Activated CD8-positive, alpha-beta memory T cell treated with anti-CD3 and anti-CD28 coated beads for 4 hours (primary cell): ENCODE measurements around the gene ZSCAN21.

Source experiments
- DNase-seq, 2 donors: peaks; one replicate each; pipeline ENCODE4 v3.0.0-alpha.2; 2020; ENCODE audit warnings: low read depth in 2 of 2

The ZSCAN21 gene

DNA sequence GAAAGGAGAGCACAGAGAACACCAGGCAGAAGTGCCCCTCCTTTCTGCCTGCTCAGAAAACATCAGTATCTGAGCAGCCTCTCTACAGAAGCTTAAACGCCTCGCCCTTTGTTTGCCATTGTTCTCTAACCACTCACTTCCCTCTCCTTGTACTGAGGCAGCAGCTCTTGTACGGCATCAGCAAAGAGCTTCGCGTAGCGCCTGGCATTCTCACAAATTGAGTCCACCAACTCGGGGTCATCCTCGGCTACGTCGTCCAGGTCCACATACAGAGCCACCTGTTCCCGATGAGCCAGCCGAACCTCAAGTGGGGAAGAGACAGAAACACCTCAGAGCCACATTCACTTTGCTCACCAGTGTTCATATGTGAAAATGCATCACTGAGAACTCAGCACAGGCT, 49.9 kb downstream of the ZSCAN21 start:
- DNase-seq = no peak

DNA sequence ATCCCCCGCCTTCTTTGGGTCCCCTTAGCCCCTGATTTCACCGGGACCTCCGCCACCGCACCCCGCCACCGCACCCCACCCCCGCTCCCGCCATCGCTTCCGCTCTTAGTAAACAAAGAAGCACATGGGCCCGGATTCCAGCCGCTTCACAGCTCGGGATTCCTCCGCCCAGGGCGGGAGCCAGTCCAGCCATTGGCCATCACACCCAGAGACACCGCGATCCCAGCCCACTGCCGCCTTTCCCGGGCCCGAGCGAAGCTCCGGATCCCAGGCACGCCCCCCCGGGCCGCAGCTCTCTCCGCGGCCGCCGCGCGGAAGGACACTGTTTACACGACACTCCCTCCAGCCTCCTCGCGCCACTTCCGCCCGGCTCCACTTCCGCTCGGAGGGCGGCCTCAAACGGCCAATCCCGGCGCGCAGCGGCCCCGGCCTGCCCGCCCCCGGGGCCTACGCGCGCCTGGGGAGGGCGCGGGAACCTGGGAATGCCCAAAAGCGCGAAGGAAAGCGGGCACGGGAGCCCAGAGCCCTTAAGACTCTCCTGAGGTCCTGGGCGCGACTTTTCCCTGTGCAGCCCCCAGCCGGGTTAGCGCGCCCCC, 50.9 kb downstream of the ZSCAN21 start:
- DNase-seq = peak; percentile 69 to 71

DNA sequence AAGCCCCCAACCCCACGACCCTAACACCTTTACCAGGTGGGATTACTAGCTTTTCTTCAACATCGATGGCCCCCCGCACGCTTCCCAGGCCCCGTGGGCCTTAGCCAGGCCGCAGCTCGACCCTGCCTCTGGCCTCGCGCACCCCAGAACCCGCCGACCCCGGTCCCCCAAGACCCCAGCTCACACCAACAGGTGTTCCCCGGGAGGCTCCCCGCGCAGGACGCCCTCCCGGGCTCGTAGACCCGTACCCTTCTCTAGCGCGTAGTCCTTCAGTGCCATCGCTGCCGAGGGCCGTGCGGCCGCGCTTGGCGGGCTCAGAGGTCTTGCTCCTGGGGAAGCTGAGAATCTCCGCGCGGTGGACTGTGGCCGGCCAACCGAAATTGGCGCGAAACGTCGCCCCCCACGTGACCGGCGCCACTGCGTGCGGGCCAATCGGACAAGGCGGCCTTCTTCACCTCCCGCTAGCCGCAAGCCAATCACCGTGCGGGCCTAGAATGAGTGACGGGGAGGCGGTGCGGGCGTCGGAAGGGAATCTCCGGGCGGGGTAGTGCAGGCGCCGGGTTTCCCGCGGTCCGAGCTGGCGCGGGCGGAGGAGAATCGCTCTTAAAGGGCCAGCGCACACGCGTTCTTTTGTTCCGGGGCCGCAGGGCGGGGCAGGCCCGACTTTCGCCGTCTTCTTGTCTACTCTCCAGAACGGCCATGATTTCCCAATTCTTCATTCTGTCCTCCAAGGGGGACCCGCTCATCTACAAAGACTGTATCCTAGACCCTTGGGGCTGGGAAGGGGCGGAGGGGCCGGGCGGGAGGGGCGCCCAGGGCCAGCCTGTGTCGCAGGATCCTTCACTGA, 51.7 kb downstream of the ZSCAN21 start, which contains the start of the genes AP4M1 and MCM7:
AP4M1 (plus strand) TSS at position 628 of the 847 bp plus-strand sequence; CDS start at position 700, 72 bp downstream.
MCM7 (minus strand) TSS at position 382 of the 847 bp plus-strand sequence; CDS start at position 279, 103 bp downstream.
- DNase-seq = peak; percentile 92 to 94

DNA sequence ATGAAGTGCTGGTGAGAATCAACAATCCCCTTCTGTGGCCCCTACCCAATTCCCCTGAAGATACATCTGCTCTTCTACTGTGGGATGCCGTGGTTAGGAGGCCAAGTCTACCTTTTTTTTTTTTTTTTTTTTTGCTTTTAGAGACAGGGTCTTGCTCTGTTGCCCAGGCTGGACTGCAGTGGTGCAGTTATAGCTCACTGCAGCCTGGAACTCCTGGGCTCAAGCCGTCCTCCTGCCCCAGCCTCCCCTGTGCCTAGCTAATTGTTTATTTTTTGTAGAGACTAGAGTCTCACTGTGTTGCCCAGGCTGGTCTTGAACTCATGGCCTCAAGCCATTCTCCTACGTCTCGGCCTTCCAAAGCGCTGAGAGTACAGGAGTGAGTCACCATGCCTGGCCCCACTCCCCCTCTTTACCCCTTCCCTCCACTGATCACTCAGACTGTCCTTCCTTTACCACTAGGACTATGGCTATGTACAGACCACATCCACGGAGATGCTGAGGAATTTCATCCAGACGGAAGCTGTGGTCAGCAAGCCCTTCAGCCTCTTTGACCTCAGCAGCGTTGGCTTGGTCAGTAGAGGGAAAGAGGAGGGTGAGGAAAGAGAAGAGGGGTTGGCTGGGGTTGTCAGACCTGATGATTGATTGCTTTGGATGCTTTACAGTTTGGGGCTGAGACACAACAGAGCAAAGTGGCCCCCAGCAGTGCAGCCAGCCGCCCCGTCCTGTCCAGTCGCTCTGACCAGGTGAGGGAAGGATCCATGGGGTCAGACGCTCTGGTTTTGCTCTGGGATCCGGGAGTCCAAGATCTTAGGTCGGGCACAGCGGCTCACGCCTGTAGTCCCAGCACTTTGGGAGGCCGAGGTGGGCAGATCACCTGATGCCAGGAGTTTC, 53.6 kb downstream of the ZSCAN21 start:
- DNase-seq = no peak

DNA sequence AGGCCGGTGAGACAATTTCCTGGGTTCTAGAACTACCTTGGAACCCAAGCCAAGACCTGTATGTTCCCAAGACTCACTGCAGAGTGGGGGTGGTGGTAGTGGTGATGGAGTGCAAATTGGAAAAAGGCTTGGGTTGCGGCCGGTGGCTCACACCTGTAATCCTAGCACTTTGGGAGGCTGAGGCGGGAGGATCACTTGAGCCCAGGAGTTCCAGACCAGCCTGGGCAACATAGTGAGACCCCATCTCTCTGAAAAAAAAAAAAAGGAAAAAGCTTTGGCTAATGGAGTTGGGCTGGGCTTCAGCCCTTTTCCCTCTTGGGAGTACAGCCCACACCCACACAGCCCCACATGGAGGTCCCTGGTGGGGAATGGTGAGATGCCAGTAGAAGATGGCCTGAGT, 56.0 kb downstream of the ZSCAN21 start:
- no peak for DNase-seq

DNA sequence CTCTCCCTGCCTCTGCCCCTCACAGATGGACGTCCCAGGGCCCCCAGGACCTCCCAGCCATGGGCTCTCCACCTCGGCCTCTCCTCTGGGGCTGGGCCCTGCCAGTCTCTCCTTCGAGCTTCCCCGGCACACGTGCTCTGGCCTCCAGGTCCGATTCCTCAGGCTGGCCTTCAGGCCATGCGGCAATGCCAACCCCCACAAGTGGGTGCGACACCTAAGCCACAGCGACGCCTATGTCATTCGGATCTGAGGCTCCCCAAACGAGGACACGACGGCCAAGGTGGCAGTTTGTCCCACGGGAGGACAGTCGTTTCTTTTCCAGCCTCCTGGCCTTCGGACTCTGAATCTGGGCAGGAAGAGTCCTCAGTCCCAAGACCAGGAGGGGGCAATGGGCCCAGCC, 57.1 kb downstream of the ZSCAN21 start:
- DNase-seq = no peak

DNA sequence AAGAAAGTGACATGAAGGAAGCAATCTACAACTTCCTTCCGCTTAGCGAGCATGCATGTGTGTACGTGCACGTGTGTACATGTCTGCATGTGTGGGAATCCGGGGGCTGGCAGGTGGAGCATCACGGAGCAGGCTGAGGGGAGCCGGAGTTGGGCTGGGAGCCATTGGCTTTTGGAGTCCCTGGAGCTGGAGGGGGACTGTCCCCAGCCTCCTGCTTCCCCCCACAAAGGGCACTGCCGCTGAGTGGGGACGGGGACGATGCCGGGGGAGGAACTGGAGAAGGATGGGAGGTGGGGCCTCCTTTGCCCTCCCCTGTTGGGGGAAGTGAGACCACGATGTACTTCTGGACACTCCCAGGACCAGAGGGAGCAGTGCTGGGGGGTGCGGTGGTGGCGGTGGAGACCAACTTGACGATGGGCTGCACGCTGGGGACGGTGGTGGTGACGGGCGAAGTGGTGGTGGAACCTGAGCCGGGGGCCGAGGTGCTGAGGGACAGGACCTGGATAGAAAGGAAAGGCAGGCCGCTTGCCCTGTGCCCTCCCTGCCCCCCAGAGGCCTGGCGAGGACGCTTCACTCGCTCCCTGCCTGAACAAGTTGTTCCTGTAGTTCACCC, 57.7 kb downstream of the ZSCAN21 start:
- no peak for DNase-seq

DNA sequence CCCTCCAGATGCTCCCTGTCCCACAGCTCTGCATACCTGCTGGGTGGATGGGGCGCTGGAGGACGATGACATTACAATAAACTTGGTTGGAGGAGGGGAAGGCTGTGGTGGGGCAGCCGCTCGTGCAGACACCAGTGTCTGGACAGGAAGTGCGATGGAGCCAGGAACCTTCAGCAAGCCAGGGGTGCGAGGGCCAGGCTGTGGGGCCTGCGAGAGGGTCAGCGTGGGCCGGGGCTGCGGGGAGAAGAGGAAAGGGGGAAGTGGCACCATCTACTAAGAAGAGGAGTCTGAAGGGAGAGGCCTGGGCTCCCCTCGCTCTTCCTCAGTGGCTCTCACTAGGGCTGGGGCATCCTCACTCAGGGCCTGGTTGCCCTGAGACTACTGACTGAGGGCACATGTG, 58.3 kb downstream of the ZSCAN21 start:
- no peak for DNase-seq

DNA sequence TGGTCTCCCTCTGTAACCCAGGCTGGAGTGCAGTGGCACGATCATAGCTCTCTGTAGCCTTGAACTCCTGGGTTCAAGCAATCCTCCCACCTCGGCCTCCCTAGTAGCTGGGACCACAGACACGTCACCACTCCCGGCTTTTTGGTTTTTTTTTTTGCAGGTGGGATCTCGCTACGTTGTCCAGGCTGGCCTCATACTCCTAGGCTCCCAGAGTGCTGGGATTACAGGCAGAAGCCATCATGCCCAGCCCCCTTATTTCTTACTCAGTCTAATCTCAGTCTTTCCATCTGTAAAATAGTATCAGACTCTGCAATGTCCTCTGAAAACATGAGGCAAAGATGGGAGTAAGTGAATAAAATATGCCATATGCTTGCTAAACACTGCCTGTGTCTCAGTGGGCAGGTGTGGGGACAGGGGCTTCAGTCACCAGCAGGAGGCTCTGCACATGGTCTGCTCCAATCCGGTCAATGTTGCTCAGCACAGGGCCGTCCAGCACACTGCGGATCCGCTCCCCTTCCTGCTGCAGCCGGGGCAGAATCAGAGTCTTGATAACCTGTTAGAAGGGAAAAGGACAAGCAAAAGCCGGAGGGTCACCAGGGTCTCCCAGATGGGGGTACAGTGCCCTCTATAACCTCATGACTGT, 60.1 kb downstream of the ZSCAN21 start:
- DNase-seq = no peak

DNA sequence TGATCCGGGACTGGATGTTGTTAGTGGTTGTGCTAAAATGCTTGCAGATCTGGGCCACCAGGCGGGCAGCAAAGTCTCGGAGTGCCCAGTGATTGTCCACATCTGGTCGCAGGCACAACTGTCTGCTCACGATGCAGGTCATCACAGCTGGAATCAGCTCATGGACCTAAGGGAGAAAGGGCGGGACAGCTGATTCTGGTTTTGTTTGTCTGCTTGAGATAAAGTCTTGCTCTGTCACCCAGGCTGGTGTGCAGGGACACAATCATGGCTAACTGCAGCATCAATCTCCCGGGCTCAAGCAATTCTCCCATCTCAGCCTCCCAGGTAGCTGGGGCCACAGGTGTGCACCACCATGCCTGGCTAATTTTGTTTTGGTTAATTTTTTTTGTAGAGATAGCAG, 61.6 kb downstream of the ZSCAN21 start:
- DNase-seq = no peak

DNA sequence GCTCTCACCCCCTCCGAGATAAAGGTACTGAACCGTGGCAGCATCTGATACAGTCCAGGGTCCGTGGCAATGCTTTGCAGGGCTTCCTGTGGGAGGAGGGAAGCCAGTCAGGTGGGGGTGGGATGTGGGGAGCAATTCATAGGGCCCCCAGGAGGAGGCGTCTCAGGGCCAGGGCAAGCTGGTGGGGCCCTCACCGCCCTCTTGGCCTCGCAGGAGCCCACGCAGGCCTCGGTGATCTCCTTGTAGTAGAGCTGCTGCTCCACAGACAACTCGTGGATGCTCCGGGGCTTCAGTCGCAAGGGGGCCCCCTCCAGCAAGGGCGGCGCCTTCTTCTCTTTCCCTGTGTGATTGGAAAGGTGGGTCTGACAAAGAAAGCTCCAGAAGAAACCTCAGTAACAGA, 62.3 kb downstream of the ZSCAN21 start:
- DNase-seq = no peak
